WI38 (cell line): ENCODE measurements around the gene C1orf198.

ENCODE experiments used
- H3K4me3 ChIP-seq: 2 replicates; pipeline ENCODE4 v1.5.1; 2011; ENCODE audit warnings: low read depth, mild to moderate bottlenecking, control low read depth, low read length
- TF ChIP-seq, protein P1 (sequence below): IDR thresholded peaks from 2 replicates; pipeline ENCODE4 v1.5.1; 2012; ENCODE audit warnings: low read depth, mild to moderate bottlenecking, control low read depth, low read length

C1orf198 gene

DNA sequence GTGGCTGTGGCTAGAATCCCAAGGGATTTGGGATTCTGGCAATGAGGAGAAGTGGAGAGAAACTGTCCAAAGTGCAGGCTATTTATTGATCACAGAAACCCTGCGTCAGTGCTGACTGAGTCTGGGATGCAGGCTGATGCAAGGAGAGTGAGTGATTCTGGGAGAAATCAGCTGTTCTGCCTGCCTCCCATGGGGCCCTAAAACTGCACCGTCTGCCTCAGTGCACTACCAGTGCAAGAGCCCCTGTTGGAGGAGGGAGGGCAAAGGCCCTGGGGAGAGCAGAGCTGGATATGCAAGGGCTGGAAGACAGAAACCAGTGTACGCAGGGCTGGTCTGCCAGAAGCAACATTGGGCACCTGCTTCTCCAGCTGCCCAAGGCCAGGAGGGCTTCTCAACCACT, 42.6 kb downstream of the C1orf198 start:
- TF ChIP-seq, protein P1, sequence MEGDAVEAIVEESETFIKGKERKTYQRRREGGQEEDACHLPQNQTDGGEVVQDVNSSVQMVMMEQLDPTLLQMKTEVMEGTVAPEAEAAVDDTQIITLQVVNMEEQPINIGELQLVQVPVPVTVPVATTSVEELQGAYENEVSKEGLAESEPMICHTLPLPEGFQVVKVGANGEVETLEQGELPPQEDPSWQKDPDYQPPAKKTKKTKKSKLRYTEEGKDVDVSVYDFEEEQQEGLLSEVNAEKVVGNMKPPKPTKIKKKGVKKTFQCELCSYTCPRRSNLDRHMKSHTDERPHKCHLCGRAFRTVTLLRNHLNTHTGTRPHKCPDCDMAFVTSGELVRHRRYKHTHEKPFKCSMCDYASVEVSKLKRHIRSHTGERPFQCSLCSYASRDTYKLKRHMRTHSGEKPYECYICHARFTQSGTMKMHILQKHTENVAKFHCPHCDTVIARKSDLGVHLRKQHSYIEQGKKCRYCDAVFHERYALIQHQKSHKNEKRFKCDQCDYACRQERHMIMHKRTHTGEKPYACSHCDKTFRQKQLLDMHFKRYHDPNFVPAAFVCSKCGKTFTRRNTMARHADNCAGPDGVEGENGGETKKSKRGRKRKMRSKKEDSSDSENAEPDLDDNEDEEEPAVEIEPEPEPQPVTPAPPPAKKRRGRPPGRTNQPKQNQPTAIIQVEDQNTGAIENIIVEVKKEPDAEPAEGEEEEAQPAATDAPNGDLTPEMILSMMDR: no peak
- H3K4me3 ChIP-seq: no peak overlapping the region

DNA sequence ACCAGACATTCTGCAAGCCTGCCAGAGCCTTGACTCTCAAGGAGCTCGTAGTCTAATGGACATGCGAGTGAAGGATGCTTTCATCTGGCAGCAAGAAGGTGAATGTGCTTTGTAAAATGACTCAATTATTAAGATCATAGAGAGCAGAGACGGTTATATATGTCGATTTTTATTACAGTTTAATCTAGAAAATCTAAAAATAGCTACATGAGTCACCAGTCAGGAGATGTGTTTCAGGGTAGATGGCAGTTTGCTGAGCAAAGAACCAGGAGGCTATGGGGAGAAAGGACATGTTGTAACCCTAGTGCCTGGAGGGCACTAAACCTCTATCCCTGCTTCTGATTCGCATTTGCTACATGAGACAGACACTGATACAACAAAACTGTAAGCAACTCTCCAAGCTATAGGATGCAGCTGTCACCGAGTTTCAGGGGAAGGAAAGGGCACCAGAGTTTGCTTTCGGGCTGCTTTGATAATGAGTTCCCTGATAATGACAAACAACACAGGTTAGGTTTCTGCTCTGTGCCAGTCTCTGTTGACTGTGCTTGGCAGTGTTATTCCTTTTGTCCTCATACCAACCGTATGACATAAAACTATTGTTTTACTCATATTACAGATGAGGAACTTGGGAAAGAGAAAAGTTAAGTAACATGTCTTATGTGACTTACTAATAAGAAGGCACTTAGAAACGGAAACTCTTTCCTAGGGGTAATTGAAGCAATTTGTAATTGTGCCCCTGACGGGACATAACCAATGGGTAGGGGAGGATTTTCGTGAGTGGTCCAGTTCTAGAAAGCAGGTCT, 43.2 kb downstream of the C1orf198 start:
- TF ChIP-seq, protein P1: no peak
- no peak overlapping the region for H3K4me3 ChIP-seq

GRCh38 chr1:230824551-230824918, 43.8 kb downstream of the C1orf198 start:
- no peak overlapping the region for H3K4me3 ChIP-seq
- TF ChIP-seq, protein P1: no peak

DNA sequence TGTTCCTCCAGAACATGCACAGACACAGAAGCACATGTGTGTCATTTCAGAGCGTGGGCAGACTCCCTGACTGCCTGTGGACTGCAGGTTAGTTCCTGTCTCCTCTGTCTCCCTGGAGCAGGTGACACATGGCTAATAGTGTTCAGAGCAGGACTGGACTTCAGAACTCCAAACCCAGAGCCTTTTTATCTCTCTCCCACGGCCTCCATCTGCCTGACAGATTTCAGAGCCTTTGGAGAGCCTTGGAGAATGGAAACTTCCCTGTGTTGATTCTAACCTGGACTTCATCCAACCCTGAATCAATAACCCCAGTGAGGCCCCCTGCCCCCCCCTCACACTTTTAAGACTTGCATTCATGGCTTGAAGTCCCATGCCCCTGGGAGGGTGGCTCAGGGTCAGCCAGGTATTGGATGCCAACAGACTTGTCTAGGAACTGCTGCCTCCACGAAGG, 44.4 kb downstream of the C1orf198 start:
- TF ChIP-seq, protein P1: no peak
- no peak overlapping the region for H3K4me3 ChIP-seq

GRCh38 chr1:230823426-230823825, 44.9 kb downstream of the C1orf198 start:
- TF ChIP-seq, protein P1: no peak
- no peak overlapping the region for H3K4me3 ChIP-seq

GRCh38 chr1:230822092-230822581, 46.2 kb downstream of the C1orf198 start:
- TF ChIP-seq, protein P1: no peak

DNA sequence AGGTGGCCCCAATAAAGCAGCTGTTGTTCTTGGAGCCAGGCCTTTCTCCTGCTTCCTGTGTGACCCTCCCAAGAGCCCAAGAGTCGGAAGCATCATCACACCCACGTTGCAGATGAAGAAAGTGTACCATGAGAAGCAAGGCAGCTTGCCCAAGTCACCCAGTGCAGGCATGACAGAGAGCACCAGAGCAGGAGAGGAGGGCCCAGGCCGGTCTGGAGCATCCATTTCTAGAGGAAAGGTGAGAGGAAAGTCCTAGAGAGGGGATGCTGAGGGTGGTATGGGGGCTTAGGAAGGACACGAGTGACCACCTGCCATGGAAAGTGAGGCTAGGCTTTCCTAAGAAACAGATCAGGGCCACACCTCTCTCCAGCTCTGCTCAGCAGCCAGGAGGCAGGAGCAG, 47.0 kb downstream of the C1orf198 start:
- H3K4me3 ChIP-seq: no peak overlapping the region
- TF ChIP-seq, protein P1: no peak

More at GRCh38 chr1:230822092-230822581, 46.2 kb downstream of the C1orf198 start:
- H3K4me3 ChIP-seq: no peak overlapping the region
